GM12878 (cell line): ENCODE measurements around the gene SNAPC4.

Source experiments
- ATF3 ChIP-seq: IDR thresholded peaks from 2 replicates; pipeline ENCODE4 v1.6.1; 2011; ENCODE audit warnings: low read depth, mild to moderate bottlenecking, low read length, moderate library complexity, borderline replicate concordance; ENCODE audit errors: extremely low read depth
- CREB1 ChIP-seq: IDR thresholded peaks from 2 replicates; pipeline ENCODE4 v1.6.1; 2012; ENCODE audit warnings: low read depth, mild to moderate bottlenecking, inconsistent platforms
- CTCF ChIP-seq, 3 experiments: IDR thresholded peaks in 2 of 3; conservative IDR thresholded peaks in 1 of 3; 2 replicates each; pipeline ENCODE4 v1.5.1; 2011; ENCODE audit warnings: low read depth in 3 of 3, low read length in 3 of 3, mild to moderate bottlenecking in 3 of 3, control low read depth in 2 of 3, moderate library complexity in 2 of 3, inconsistent platforms in 1 of 3, mixed read lengths in 1 of 3; ENCODE audit not compliant: control insufficient read depth in 2 of 3, insufficient read depth in 1 of 3; ENCODE audit errors: extremely low read depth in 1 of 3
- EP300 ChIP-seq, 2 experiments: fragments of 150-350 bp in 1 of 2; IDR thresholded peaks; 2 replicates each; pipeline ENCODE4 v1.6.1; 2011 to 2012; ENCODE audit warnings: low read depth in 2 of 2, low read length in 2 of 2, borderline replicate concordance in 1 of 2, improper control_type of control experiment in 1 of 2, inconsistent platforms in 1 of 2; ENCODE audit not compliant: control insufficient read depth in 1 of 2
- GABPA ChIP-seq: IDR thresholded peaks from 2 replicates; pipeline ENCODE4 v1.6.1; 2014; ENCODE audit warnings: antibody characterized with exemption, low read depth, mild to moderate bottlenecking, inconsistent platforms
- MEF2A ChIP-seq: IDR thresholded peaks from 2 replicates; pipeline ENCODE4 v1.6.1; 2011; ENCODE audit warnings: low read depth, mild to moderate bottlenecking, low read length, moderate library complexity; ENCODE audit not compliant: insufficient read depth
- NFYB ChIP-seq: IDR thresholded peaks from 2 replicates; pipeline ENCODE4 v1.6.1; 2011; ENCODE audit warnings: low read depth, mild to moderate bottlenecking, low read length, improper control_type of control experiment, moderate library complexity; ENCODE audit not compliant: insufficient read depth
- POLR2AphosphoS2 ChIP-seq: IDR thresholded peaks from 2 replicates; pipeline ENCODE4 v1.6.1; 2011; ENCODE audit warnings: low read depth, mild to moderate bottlenecking, low read length, improper control_type of control experiment, moderate library complexity
- POLR2AphosphoS5 ChIP-seq: IDR thresholded peaks from 2 replicates; pipeline ENCODE4 v1.6.1; 2011; ENCODE audit warnings: mild to moderate bottlenecking, low read length, inconsistent platforms
- SIX5 ChIP-seq: IDR thresholded peaks from 2 replicates; pipeline ENCODE4 v1.6.1; 2011; ENCODE audit warnings: mild to moderate bottlenecking, low read depth, low read length, moderate library complexity; ENCODE audit not compliant: severe bottlenecking
- YY1 ChIP-seq: IDR thresholded peaks from 2 replicates; pipeline ENCODE4 v1.6.1; 2011; ENCODE audit warnings: low read depth, mild to moderate bottlenecking, low read length
- ZNF217 ChIP-seq: fragments of 450-650 bp; IDR thresholded peaks from 2 replicates; pipeline ENCODE4 v1.6.1; 2017; ENCODE audit warnings: antibody characterized with exemption, mild to moderate bottlenecking

- TF ChIP-seq NFYB (no peak), CTCF (IDR thresholded peaks at IDR 0.05 in 2 of 3, conservative IDR thresholded peaks at IDR 0.05 in 1 of 3; ENCODE audit: control insufficient read depth in 2 of 3, extremely low read depth in 1 of 3, insufficient read depth in 1 of 3, low read depth in 3 of 3, low read length in 3 of 3) (no peak), POLR2AphosphoS2 (no peak), EP300 (IDR thresholded peaks at IDR 0.05; ENCODE audit: borderline replicate concordance in 1 of 2, control insufficient read depth in 1 of 2, low read depth in 2 of 2, low read length in 2 of 2) (no peak), ZNF217 (no peak), CREB1 (peak; percentile 85), SIX5 (no peak), POLR2AphosphoS5 (no peak; the same call in 1 of the 2 replicates), GABPA (no peak), ATF3 (no peak), YY1 (no peak), MEF2A (peak; percentile 74)
Measured at GRCh38 chr9:136403915-136404800, 4.2 kb upstream of the SNAPC4 start.
